Measurements from ENCODE around the gene CDH1.
A peak's percentile ranks its signal among the peaks of the same experiment; 100 is the strongest.
"Not testable (repeated sequence)": the region's sequence is repeated elsewhere in the genome, so short reads cannot be mapped to it uniquely, and the experiment has no call there.

CDH1 gene

DNA sequence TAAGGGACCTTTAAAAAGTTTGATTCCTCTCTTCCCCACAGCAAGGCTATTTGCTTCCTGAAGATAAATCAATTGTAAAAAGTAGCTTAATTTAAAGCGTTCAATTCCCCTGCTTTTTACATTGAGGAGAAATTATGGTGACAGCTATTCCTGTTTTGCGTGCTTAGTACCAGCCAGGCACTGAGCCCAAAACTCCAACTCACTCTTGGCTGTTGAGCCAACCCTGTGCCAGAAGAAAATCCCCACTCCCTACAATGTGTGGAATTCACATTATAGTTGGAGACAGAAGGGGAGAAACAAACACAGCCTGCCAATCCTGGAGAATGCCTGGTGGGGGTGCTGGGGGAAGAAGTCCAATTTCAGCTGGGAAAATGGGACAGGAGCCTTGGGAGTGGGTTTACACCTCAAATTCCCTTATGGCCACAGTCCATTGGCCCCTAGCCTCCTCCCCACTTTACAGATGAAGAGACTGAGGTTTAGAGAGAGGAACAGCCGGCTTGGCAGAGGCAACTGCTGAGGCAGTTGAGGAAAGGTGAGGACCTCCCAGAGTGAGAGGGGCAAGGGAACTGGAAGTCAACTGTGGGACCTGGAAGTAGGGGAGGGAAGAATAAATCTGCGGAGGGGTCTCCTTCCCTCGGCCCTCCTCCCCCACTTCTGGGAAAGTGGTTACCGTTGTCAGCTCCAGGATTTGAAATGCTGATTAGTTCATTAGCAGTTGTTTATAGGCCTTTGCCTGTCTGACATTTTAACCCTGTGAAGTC, 26.1 kb downstream of the CDH1 start:
- no peak for DNase-seq

DNA sequence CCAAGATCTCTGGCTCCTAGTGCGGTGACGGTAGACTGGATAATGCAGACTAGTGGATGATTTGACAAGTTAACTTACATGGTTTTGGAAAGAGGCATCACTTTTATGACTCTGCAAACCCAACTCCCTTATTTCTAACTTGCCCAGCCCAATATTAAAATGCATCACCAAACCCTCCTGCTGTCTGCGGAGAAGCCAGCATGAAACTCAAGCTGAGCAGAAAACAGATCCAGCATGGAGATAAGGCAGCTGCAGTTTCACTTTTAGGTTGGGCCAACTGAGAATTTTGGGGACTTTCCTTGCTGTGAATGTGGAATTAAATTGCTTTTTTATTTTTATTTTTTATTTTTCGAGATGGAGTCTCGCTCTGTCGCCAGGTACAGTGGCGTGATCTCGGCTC, 27.8 kb downstream of the CDH1 start:
- no peak for DNase-seq

DNA sequence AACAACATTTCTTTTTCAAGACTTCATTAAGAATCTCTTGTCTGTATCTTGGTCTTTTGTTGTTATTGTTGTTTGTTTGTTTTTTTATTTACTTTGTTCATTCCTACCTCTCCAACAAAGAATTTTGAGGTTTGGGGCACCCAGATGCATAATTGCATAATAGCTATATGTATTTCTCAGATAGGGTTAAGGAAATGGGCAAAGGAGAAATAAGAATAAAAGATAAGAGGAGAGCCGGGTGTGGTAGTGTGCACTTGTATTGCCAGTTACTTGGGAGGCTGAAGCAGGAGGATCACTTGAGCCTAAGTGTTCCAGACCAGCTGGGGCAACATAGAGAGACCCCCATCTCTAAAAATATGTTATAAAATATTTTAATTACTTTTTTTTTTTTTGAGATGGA, 30.5 kb downstream of the CDH1 start:
- no peak for DNase-seq

DNA sequence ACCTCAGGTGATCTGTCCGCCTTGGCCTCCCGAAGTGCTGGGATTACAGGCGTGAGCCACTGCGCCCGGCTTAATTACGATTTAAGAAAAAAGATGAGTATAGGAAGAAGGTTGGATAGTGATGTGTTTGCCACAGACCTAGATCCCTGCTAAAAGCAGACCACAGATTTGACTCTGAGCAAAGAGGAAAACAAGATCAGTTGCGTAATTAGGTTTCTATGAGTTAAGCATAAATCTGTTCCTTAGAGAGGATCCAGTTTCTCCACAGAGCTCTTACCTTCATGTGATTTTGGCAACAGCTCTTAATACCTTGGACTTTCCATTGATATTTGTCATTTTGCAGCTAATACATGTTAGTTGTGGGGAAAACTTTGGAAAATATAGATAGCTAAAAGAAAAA, 31.1 kb downstream of the CDH1 start:
- DNase-seq, result no peak

DNA sequence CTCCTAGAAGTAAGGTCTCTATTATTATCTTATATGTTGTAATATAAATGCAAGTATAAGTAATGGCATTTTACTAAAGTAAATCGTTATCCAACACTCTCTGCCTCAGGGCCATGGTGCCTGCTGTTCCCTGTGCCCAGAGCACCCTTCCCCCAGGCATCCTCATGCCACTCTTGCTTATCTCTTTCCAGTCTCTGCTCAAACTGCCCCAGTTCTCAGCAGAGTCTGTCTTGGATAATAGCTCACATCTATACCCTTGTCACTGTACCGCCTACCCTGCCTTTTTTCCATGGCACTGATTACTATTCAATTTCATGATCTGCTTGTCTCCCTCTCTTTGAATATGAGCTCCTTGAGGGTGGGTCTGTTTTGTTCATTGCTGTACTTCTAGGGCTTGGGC, 31.7 kb downstream of the CDH1 start:
- no peak for DNase-seq

DNA sequence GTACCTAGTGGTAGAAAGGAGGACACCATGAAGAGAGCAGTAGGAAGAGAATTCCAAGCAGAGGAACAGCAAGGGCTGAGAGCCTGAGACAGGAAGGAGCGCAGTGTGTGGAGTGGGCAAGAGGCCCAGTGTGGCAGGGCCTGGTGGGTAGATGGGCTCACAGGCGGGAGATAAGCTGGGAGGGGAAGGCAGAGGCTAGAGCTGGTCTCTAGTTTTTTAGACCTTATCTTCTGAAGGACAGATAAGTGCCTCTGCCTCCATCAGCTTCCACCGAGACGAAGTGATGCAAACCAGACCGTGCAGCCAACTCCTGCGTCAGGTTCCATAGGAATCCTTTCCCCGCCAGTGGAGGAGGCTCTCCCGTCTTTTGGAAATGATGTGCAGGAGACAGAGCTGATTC, 33.6 kb downstream of the CDH1 start:
- no peak for DNase-seq

DNA sequence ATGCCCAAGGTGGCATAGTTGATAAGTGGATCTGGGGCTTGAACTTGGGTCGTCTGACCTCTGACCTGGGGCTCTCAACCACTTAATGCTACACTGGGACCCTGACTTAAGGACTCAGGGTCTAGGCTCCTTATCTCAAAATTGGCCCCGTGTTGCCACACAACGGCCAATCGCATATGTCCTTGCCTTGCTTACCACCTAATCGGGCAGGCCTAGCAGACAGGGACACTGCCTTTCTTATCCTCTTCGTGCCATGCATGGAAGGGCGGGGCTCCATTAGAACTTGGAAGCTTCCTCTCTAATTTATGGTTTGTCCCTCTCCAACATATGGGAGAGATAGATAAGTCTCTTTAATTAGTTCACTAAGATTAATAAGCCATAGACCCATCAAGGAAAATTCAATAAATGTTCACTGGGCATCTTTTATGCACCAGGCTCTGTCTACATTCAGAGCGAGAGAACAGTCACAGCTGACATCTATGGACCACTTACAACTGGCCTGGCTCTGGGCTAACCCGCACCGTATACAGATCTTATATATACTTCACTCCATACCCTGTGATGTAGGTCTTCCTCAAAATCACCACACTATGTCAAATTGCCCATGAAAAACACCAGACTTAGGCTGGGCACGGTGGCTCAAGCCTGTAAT, 35.1 kb downstream of the CDH1 start:
- DNase-seq, result no peak

DNA sequence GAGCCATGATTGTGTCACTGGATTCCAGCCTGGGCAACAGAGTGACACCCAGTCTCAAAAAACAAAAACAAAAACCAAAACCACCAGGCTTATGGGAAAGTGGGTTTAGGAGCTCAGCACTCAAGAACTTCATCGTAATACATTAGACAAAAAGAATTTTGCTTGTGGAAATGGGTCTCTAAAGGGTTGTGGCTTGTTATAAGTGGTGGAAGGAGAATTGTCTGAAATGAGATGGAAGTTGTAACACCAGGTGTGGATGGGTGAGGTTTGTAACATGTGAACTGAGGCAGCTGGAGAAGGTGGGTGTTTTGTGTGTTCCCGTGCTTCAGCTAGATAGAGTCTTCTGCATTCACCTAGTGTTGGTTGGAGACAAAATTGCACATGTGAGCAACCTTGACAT, 35.8 kb downstream of the CDH1 start:
- no peak for DNase-seq

DNA sequence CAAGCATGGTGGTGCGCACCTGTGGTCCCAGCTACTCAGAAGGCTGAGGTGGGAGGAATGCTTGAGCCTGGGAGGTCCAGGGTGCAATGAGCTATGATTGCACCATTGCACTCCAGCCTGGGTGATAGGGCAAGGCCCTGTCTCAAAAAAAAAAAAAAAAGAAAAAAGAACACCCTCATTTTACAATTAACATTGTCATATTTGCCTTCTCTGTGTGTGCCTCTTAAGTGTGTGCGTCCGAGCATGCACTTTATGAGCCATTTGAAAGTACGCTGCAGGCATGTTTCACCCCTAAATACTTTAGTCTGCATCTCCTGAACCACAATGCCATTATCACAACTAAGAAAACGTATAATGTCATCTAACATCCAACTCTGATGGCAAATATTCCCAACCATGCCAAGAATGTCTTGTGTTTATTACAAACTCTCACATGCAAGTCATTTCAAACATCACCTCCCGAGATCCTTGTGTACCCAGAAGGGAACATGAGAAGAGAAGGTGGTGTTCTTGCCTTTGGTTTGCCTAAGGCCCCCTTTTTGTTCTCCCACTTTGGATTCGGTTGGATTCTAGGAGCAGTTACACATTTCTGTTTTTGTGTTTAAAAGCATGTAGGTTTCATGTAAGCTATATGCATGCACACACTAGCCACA, 38.0 kb downstream of the CDH1 start:
- no peak for DNase-seq

DNA sequence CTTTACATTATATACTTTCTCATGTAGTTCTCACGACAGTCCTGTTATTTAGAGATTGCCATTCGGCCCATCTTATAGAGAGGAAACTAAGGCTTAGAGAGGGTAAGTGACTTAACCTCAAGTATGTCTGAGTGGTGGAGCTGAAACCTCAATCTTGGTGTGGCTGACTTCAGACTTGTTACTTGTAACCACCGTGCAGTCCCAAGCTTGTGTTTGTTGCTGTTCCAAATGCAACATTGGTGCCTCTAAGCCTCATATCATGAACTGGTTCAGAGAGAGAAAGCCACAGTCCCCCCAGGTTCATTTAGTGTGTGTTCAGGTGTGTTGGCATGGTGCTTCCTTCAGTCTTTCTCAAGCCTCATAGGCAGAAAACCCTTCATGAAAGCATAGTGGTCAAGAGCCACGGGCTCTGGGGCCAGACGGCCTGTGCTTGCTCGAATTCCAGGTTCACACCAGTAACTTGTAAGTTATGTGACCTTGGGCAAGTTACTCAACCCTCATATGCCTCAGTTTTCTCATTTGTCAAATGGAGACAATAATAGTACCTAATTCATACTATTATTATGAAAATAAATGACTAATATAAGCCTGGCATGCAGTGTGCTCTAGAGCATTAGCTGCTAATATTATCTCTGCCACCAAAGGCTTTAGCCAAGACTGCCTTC, 39.9 kb downstream of the CDH1 start:
- no peak for DNase-seq

DNA sequence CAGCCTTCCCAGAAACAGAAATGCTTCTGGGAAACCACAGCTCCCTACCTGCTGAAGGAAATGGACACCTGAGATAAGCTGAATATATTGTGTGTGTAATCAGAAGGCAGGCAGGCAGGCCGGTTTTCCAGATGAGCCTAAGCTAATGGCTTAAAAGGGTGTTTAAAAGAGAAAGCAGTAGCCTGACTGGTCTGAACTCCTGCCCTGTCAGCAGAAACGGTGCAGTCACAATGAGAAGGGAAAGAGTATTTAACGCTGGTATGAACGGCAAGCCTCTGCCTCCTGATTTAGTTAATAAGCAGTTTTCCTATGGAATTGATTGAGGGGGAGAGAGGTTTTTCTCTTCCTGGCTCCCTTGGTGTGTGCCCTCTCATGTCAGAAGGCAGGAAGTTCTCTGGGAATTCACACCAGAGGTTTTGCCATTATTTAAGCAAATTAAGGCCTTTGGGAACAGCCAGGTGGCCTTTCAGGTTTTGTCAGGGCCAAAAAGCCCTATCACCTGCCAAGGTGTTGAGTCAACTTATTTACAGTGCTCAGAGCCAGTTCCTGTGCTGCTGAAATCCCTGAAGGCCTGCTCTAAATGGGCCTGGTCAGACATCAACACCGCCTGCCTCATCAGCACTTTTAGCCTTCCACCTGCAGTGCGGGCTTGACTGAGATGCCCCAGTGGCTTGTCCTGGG, 41.6 kb downstream of the CDH1 start:
- no peak for DNase-seq

DNA sequence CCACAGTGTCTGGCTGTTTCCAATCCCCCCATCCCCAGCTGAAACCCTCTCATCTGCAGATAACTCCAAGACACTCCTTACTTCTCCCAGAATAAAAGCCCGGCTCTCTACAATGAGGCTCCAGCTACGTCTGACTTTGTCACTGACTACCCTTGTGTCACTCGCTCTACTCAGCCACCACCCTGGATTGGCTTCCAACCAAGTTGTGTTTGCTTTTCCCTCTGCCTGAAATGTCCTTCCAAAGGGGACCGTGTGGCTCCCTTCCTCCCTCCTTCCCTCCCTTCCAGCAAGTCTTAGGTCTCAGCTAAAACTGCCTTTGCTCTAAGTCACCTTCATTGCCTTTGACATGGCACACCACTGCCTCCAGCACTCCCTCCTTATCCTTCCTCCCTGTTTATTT, 42.8 kb downstream of the CDH1 start:
- no peak for DNase-seq

DNA sequence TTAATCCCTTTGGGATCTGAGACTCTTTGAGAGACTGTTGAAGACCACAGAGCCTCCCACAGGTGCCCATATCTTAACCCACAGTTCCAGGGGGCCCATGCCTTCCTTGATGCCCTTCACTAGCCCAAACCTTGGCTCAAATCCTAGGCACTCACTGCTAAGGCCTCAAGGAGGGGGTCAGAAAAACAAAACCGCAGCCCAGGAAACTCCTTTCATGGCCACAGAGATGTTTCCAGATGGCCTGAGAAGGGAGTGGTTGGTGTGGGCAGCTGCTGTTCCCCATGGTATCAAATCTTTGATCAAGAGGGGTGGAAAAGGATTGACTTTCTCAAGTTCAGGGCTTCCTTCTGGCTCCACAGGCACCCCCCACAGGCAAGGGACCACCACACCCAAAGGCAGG, 44.7 kb downstream of the CDH1 start:
- DNase-seq, result no peak

DNA sequence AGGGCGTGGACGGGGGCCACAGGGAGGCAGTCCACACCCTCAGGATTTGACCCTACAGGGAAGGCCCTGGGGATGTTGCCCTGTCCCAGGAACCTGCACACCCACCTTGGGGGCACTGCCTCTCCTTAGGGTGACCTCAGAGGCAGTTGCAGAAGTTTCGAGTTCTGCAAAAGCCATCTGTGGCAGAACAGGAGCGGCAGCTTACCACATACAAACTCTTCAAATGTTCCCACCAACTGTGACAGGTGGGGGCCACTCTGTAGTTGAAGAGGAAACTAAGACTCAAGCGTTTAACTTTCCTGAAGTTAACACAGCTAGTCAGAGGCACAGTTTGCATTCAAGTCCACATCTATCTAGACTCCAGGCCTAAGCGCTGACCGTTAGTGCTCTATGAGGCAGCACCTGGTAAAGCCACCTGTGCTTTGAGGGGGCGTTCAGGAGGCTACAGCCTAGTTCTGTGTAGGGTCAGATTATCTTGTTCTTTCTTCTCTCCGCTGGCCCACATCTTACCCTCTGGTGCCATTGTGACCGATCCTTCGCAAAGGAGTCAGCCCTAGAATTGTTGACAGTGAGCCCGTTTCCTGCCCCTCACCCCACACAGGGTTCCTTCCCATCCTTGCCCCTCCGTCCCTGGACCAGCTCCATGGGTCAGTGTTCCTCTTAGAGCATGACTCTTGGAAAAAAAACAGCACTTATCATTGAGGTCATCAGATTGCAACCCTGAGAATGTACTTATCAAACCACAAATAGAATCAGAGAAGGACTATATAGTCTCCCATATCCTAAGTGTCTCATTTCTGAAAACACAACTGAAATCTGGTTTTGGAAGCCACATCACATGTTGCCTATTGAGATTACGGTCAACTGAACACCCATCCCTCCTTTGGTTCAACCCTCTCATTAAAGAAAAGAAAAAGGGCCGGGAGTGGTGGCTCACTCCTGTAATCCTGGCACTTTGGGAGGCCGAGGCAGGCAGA, 45.4 kb downstream of the CDH1 start:
- no peak for DNase-seq

DNA sequence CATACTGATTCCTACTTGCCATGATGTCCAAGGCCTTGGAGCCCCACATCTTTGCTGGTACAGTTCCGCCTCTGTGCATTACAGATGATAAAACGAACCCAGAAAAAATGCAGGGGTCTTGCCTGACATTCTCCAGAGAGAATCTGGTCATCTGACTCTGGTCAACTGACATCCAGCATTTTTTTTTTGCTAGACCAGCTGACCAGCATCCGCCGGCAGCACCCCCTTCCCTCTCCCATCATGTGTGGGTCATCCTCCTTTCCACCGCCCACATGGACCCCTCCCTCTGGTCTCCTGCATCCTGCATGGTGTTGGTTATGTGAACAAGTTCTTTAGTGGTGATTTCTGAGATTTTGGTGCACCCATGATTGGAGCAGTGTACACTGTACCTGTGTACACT, 47.1 kb downstream of the CDH1 start:
- no peak for DNase-seq

DNA sequence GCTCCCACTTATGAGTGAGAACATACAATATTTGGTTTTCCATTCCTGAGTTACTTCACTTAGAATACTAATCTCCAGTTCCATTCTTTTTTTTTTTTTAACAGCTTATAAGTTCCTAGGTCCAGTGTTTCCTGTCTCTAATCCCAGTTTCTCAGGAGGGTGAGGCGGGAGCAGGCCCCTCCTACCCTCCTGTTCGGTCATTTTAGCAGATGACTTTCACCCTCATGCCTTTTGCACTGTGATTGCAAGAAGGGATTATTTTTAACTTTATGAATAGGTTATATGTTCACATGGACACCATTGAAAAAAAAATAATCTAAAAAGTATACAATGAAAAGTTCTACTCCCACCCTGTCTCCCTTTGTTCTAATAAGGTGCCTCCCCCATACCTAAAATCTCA, 47.6 kb downstream of the CDH1 start:
- DNase-seq, result no peak

DNA sequence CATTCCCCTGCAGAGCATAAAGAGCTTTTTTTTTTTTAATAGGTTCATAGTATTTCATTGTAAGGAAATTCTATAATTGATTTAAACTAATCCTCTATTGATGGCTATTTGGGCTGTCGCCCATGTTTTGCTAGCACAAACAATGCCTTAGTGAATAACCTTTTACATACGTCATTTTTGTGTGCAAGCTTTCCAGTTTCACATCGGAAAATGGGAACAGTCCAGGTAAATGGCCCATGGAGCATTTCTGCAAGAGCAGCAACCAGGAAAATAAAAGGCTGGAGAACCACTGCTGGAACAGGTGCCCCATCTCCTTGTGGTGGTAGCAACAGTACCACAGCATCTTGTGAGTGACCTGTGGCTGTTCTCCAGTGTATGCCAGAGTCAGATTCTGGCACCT, 48.6 kb downstream of the CDH1 start:
- no peak for DNase-seq

DNA sequence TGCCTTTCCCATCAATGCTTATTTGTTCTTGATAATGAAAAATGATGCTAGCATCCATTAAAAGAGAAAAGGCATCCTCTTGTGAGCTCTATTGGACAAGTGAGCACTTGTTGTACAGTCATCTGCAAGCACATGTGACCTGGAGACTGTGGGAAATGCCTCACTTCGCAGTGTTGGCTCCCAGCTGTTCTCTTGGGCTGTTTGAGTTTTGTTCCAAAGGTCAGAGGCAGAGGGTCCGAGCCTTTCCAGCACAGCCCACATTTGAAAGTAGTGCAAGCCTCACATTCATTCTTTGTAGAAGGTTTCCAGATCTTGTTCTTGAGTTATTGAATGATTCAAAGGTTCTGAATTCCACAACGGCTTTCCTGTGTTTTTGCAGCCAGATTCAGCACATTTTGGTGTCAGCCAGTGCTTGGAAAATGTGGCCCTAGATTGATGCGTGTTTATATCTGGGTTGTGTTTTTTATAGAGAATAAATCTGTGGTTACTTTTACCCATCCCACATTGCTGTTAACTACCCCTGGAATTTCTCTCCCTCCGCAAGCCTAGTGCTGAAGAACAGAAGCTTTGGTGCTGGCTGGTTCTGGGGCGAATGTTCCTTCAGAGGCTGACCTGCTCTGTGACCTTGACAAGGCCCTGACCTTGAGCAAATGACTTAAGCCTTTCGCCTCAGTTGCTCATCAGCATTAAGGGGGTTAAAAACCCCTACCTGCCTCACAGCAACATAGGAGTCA, 49.8 kb downstream of the CDH1 start:
- no peak for DNase-seq

DNA sequence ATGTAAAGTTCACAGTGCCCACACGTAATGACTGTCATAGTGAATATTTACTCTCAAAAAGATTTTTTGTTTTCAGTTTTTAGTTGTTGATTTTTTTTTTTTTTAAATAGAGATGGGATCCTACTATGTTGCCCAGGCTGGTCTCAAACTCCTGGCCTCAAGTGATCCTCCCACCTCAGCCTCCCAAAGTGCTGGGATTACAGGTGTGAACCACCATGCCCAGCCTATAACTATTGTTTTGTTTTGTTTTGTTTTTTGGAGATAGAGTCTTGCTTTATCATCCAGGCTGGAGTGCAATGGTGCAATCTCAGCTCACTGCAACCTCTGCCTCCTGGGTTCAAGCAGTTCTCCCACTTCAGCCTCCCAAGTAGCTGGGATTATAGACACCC, 50.3 kb downstream of the CDH1 start:
- not testable (repeated sequence) for DNase-seq

DNA sequence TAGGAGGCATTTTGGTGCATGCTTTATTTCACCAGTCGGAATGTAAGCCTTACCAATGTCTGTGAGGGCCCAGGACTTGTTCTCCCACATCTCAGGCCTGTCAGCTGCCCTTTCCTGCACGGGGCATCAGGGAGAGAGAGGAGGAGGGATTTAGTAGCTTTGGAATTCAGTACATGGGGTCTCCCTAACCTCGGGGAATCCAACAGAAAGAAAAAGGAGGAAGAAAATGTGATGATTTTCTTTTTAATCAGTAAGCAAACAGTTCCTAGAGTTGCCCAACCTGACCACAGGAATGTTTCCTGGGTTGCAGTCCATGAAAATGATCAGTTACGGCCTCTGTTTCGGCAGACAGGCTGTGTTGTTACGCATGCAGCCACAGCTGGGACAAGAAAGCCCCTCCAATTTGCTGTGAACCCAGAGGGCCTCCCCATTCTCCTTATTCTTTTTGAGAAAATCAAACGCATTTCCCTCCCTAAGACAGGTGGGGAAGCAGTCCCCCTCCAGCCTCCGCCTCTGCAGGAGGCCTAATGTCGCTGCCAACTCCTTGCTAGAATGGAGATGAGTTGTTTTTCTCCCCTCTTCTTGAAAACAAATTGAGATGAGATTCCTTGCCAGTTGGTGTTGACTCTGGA, 53.2 kb downstream of the CDH1 start:
- peak; percentile 8 for DNase-seq

DNA sequence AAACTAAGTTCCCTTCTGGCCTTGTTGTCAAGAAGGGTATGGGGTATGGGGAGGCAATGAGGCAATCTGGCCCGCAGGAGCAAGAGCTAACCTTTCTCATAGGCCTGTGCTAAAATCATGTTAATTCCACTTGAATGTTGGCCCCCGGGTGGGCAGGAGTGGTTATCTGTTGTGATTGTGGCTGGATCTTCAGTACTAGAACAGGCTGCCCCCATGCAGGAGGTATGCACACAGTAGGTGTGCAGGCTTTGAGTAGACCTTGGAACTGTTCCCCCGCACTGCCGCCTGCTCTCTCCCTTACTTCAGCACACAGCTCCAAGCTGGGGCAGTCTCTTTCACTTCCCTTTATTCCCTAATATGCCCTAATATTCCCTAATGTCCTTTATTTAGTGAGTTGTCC, 53.9 kb downstream of the CDH1 start:
- no peak for DNase-seq

Measured in T1000 (cell line).